Sigmoid colon (tissue), 7 donors: ENCODE data around the gene NFIA. TPM values are rescaled to one million over a fixed set of nuclear protein-coding genes. Genes with fewer than 3 reads are reported as not detected.

Experiments used
- DNase-seq: peaks from one replicate; pipeline ENCODE4 v3.0.0-alpha.2; 2019
- H3K27ac ChIP-seq, 4 donors: fragments of 200-600 bp; sonication (generic); one replicate each; pipeline ENCODE4 v1.5.1; 2016 to 2019; ENCODE audit warnings: mild to moderate bottlenecking in 1 of 4
- H3K27me3 ChIP-seq, 3 donors: fragments of 200-600 bp; sonication (generic); one replicate each; pipeline ENCODE4 v1.5.1; 2019; ENCODE audit warnings: mild to moderate bottlenecking in 1 of 3
- H3K36me3 ChIP-seq, 4 donors: fragments of 200-600 bp; sonication (generic); one replicate each; pipeline ENCODE4 v1.5.1; 2016 to 2019
- H3K4me1 ChIP-seq, 4 donors: fragments of 200-600 bp; sonication (generic); one replicate each; pipeline ENCODE4 v1.5.1; 2017 to 2019
- H3K4me3 ChIP-seq, 4 donors: fragments of 200-600 bp; sonication (generic); one replicate each; pipeline ENCODE4 v1.5.1; 2017 to 2019; ENCODE audit warnings: mild to moderate bottlenecking in 2 of 4, moderate library complexity in 1 of 4
- H3K9me3 ChIP-seq, 4 donors: fragments of 200-600 bp in 3 of 4; sonication (generic) in 3 of 4; one replicate each; pipeline versions ENCODE4 v1.5.1 to v1.6.1; 2013 to 2019
- EP300 ChIP-seq, 4 donors: sonication (generic); formaldehyde crosslinking; IDR thresholded peaks; one replicate each; pipeline ENCODE4 v1.6.1; 2017; ENCODE audit warnings: antibody characterized with exemption in 4 of 4
- POLR2A ChIP-seq, 2 donors: fragments of 450-650 bp; IDR thresholded peaks; one replicate each; pipeline ENCODE4 v1.6.1; 2016; ENCODE audit warnings: antibody characterized with exemption in 2 of 2, mild to moderate bottlenecking in 2 of 2, moderate library complexity in 2 of 2
- POLR2AphosphoS5 ChIP-seq, 4 donors: sonication (generic); formaldehyde crosslinking; IDR thresholded peaks; one replicate each; pipeline ENCODE4 v1.6.1; 2017; ENCODE audit warnings: antibody characterized with exemption in 4 of 4
- WGBS, 2 donors: extraction: QIAGEN DNeasy Blood & Tissue Kit; methylation state at CpG; one replicate each; pipeline ENCODE4 v1.1.7; 2013; 5-methylcytosine and 5-hydroxymethylcytosine counted together
- intact Hi-C: fragments of 100-400 bp; cut with DNase I; formaldehyde crosslinking; loops from one replicate; pipeline ENCODE4 v1.15.1; 2023
- polyA plus RNA-seq, 3 donors: library from polyadenylated mRNA; stranded (reverse); fragments of 200-250 nt; gene quantifications; one replicate each; pipeline ENCODE4 v1.2.3, GENCODE V29; 2013
- total RNA-seq, 4 donors: library from RNA; depleted of rRNA; stranded (reverse); fragments of >200 nt; gene quantifications; one replicate each; pipeline ENCODE4 v1.1.0, GENCODE V29; 2016
- TF ChIP-seq, protein P1 (sequence below), 4 experiments: fragments of 450-650 bp in 3 of 4; fragments of 200-600 bp in 1 of 4; IDR thresholded peaks; one replicate each; pipeline ENCODE4 v1.5.1; 2016 to 2019; ENCODE audit warnings: antibody characterized with exemption in 4 of 4, mild to moderate bottlenecking in 3 of 4, moderate library complexity in 2 of 4
- donor health status: healthy with polysubstance abuse.
- donor health status: Bipolar disorder and iron deficiency.
- donor health status: healthy.

NFIA gene
- total and polyA plus RNA-seq, 7 donors, result 2.3 to 154 (median 79.7) TPM

DNA sequence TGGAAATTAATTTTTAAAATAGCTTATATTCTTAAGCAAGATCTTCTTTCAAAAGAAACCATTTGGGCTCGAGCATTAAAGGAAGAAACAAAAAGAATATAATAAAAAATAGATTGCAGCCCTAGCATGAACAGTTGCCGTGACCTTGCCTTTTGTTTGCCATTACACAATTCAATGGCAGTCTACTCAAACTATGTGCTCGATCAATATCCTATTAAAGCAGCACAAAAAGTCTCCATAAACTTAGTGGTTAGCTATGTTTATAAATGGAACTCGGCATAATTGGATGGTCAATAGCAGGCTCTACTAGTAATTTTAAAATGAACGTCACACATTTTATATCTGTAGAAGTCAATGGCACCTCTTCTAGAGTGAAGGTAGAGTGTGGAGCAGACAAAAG is 256.5 kb downstream of the NFIA start:
- no peak for DNase-seq
- Histone ChIP-seq H3K27me3 (no peaks in the 10 kb centered on the region), H3K27ac (peak overlapping the region; percentile 64 to 80 (median 78)), H3K36me3 (no peaks in the 10 kb centered on the region), H3K9me3 (no peaks in the 10 kb centered on the region), H3K4me3 (peak overlapping the region in 1 of 4 donors; percentile 5), H3K4me1 (peaks cover 0 to 46% (median 43%) of the 10 kb centered on the region in 4 donors)
- intact Hi-C loops, result loop anchor here (1.0 to 10.0 kb wide), 5 partner anchors 114 to 367 kb away; partner anchors contain the start of gene NFIA
- WGBS, 2 donors, result 86% methylated on average over 5 of the region's 5 CpGs
- TF ChIP-seq POLR2A (IDR thresholded peaks at IDR 0.05) (no peak), EP300 (IDR thresholded peaks at IDR 0.05) (no peak), POLR2AphosphoS5 (IDR thresholded peaks at IDR 0.05) (no peak)
- TF ChIP-seq, protein P1, sequence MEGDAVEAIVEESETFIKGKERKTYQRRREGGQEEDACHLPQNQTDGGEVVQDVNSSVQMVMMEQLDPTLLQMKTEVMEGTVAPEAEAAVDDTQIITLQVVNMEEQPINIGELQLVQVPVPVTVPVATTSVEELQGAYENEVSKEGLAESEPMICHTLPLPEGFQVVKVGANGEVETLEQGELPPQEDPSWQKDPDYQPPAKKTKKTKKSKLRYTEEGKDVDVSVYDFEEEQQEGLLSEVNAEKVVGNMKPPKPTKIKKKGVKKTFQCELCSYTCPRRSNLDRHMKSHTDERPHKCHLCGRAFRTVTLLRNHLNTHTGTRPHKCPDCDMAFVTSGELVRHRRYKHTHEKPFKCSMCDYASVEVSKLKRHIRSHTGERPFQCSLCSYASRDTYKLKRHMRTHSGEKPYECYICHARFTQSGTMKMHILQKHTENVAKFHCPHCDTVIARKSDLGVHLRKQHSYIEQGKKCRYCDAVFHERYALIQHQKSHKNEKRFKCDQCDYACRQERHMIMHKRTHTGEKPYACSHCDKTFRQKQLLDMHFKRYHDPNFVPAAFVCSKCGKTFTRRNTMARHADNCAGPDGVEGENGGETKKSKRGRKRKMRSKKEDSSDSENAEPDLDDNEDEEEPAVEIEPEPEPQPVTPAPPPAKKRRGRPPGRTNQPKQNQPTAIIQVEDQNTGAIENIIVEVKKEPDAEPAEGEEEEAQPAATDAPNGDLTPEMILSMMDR (IDR thresholded peaks at IDR 0.05), result no peak

DNA sequence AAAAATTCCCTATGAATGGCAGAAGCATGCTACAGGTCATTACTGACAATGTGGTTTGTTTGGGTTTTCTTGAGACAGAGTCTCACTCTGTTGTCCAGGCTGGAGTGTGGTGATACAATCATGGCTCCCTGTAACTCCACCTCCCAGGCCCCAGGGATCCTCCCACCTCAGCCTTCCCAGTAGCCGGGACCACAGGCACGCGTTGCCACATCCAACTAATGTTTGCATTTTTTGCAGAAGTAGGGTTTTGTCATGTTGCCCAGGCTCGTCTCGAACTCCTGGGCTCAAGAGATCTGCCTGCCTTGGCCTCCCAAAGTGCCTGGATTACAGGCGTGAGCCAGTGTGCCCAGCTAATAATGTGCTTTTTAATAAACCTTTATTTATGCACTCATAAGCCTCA is 259.1 kb downstream of the NFIA start:
- no peaks in the 10 kb centered on the region for H3K27me3 ChIP-seq
- H3K4me1 ChIP-seq, result peaks cover 0 to 46% (median 33%) of the 10 kb centered on the region in 4 donors
- WGBS, 2 donors, result 84 to 89% methylated on average over 6 of the region's 6 CpGs
- no peaks in the 10 kb centered on the region for H3K36me3 ChIP-seq
- no peak for DNase-seq
- intact Hi-C loops, result no loop called here
- no peak overlapping the region for H3K4me3 ChIP-seq
- no peak overlapping the region for H3K27ac ChIP-seq
- TF ChIP-seq, protein P1 (IDR thresholded peaks at IDR 0.05), result no peak
- TF ChIP-seq EP300 (IDR thresholded peaks at IDR 0.05), result no peak
- TF ChIP-seq POLR2A (IDR thresholded peaks at IDR 0.05), result no peak
- TF ChIP-seq POLR2AphosphoS5 (IDR thresholded peaks at IDR 0.05), result no peak
- H3K9me3 ChIP-seq, result no peaks in the 10 kb centered on the region

DNA sequence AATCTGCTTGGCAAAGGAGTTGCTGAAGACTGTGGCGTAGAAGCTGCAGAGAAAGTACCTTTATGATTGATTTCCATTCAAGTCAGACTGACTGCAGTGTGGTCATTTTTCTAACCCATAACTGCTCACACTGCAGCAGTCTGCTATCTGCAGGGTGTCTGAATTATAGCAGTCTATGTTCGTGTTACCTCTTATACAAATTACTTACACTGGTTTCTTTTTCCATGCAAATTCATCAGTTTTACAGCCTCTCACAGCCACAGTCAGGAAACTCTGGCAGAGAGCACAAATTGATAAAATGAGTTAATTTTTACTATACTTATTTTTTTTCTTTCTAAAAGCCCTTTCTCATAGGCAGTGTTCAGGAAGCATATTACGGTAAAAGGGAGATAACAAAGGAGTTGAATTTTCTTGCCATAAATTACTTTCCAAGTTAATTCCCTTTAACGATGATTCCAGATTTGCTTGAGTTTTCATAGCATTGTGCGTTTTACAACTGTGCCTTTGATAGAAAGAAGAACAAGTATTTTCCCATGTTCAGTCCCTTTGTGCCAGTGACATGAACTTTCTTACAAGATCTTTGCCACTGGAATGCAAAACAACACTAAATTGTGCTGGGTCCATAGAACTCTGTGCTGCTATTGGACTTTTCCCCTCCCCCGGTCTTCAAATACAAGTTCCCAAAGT is 261.5 kb downstream of the NFIA start:
- H3K4me1 ChIP-seq, result peaks cover 0 to 22% (median 9%) of the 10 kb centered on the region in 4 donors
- WGBS, 2 donors, result 74 to 85% methylated on average over 6 of the region's 6 CpGs
- H3K4me3 ChIP-seq, result no peak overlapping the region
- intact Hi-C loops, result no loop called here
- no peaks in the 10 kb centered on the region for H3K9me3 ChIP-seq
- H3K27ac ChIP-seq, result peak overlapping the region in 3 of 4 donors; percentile 4 to 46 (median 11)
- H3K36me3 ChIP-seq, result peaks cover 0 to 5% (median 0%) of the 10 kb centered on the region in 4 donors
- no peaks in the 10 kb centered on the region for H3K27me3 ChIP-seq
- DNase-seq, result no peak
- TF ChIP-seq, protein P1 (IDR thresholded peaks at IDR 0.05), result no peak
- TF ChIP-seq POLR2A (IDR thresholded peaks at IDR 0.05) (no peak), EP300 (IDR thresholded peaks at IDR 0.05) (no peak), POLR2AphosphoS5 (IDR thresholded peaks at IDR 0.05) (no peak)

DNA sequence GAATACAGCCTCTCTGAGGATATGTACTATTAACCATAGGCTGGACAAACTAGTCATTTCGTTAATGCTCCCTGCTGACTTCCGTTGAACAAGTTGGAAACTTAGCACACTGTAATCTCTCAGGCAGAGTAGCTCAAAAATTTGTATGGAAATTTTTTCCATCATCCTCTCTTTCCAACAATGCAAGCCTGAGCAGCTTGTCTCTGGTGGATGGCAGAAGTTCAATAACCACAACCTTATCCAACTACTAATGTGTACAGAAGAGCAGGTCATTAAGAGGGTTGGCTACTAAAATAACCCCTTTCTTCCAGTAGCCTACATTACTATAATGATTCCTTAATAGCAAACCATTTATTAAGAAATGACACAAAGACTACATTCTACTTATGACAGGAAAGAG is 262.3 kb downstream of the NFIA start:
- intact Hi-C loops, result no loop called here
- TF ChIP-seq EP300 (IDR thresholded peaks at IDR 0.05) (no peak), POLR2AphosphoS5 (IDR thresholded peaks at IDR 0.05) (no peak), POLR2A (IDR thresholded peaks at IDR 0.05) (no peak)
- TF ChIP-seq, protein P1 (IDR thresholded peaks at IDR 0.05), result no peak
- Histone ChIP-seq H3K27ac (peak overlapping the region; percentile 1 to 46 (median 5)), H3K4me1 (peaks cover 0 to 22% (median 8%) of the 10 kb centered on the region in 4 donors), H3K27me3 (no peaks in the 10 kb centered on the region), H3K4me3 (no peak overlapping the region), H3K36me3 (peaks cover 0 to 5% (median 0%) of the 10 kb centered on the region in 4 donors), H3K9me3 (no peaks in the 10 kb centered on the region)
- 56 to 86% methylated on average over 2 of the region's 2 CpGs for WGBS, 2 donors
- no peak for DNase-seq
